Stomach (tissue), 19 donors: ENCODE measurements around the gene KRTAP19-8. TPM values are rescaled to one million over a fixed set of nuclear protein-coding genes. Genes with fewer than 3 reads are reported as not detected.

Experiments
- DNase-seq, 2 donors: peaks; one replicate each; pipeline versions ENCODE4 v3.0.0 to v3.0.0-alpha.2; 2013 to 2019
- H3K27ac ChIP-seq, 5 donors: fragments of 200-600 bp in 4 of 5; sonication (generic) in 4 of 5; one replicate each; pipeline ENCODE4 v1.5.1; 2013 to 2019; ENCODE audit warnings: mild to moderate bottlenecking in 1 of 5, moderate library complexity in 1 of 5
- H3K27me3 ChIP-seq, 3 donors: fragments of 200-600 bp; sonication (generic); one replicate each; pipeline ENCODE4 v1.5.1; 2017 to 2019; ENCODE audit warnings: mixed run types in 1 of 3
- H3K36me3 ChIP-seq, 4 donors: fragments of 200-600 bp; sonication (generic); 1 replicate in 3 of 4; 2 replicates in 1 of 4; pipeline ENCODE4 v1.5.1; 2016 to 2019
- H3K4me1 ChIP-seq, 4 donors: fragments of 200-600 bp; sonication (generic); one replicate each; pipeline ENCODE4 v1.5.1; 2016 to 2019
- H3K4me3 ChIP-seq, 4 donors: fragments of 200-600 bp; sonication (generic) in 3 of 4; one replicate each; pipeline ENCODE4 v1.5.1; 2016 to 2019; ENCODE audit warnings: mild to moderate bottlenecking in 1 of 4
- H3K9me3 ChIP-seq, 4 donors: fragments of 200-600 bp; sonication (generic); one replicate each; pipeline ENCODE4 v1.5.1; 2016 to 2019
- CTCF ChIP-seq, 7 experiments: fragments of 450-650 bp in 4 of 7; fragments of 200-600 bp in 3 of 7; sonication (generic) in 3 of 7; IDR thresholded peaks; one replicate each; pipeline ENCODE4 v1.5.1; 2016 to 2019; ENCODE audit warnings: antibody characterized with exemption in 7 of 7, control low read depth in 2 of 7, mild to moderate bottlenecking in 1 of 7
- EP300 ChIP-seq: sonication (generic); formaldehyde crosslinking; IDR thresholded peaks from one replicate; pipeline ENCODE4 v1.6.1; 2017; ENCODE audit warnings: antibody characterized with exemption
- POLR2A ChIP-seq, 4 donors: fragments of 450-650 bp; IDR thresholded peaks; one replicate each; pipeline ENCODE4 v1.6.1; 2016; ENCODE audit warnings: antibody characterized with exemption in 4 of 4, control low read depth in 2 of 4, mild to moderate bottlenecking in 1 of 4, moderate library complexity in 1 of 4
- POLR2AphosphoS5 ChIP-seq, 3 donors: sonication (generic); formaldehyde crosslinking; IDR thresholded peaks; one replicate each; pipeline ENCODE4 v1.6.1; 2016; ENCODE audit warnings: antibody characterized with exemption in 3 of 3
- WGBS, 5 donors: extraction: QIAGEN DNeasy Blood & Tissue Kit in 3 of 5; methylation state at CpG; one replicate each; pipeline versions ENCODE4 v1.1.5 to v1.1.7; 2013 to 2018; 5-methylcytosine and 5-hydroxymethylcytosine counted together
- intact Hi-C: fragments of 100-400 bp; cut with DNase I; formaldehyde crosslinking; loops from one replicate; pipeline ENCODE4 v1.15.1; 2023; ENCODE audit warnings: low total_unique reads
- long read RNA-seq, 10 donors: transcript quantifications; one replicate each; lab custom pipeline, GENCODE V29; 2026
- polyA plus RNA-seq, 3 donors: library from polyadenylated mRNA; stranded (reverse); fragments of 200-250 nt; gene quantifications; one replicate each; pipeline ENCODE4 v1.2.3, GENCODE V29; 2013
- total RNA-seq, 5 donors: library from RNA; depleted of rRNA; stranded (reverse); fragments of >200 nt; gene quantifications; one replicate each; pipeline versions ENCODE4 v1.1.0 to v1.2.3, GENCODE V29; 2014 to 2016
- donor health status: healthy with polysubstance abuse.
- donor health status: Bipolar disorder and iron deficiency.
- donor health status: healthy.

KRTAP19-8 gene, protein sequence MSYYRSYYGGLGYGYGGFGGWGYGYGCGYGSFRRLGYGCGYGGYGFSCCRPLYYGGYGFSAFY
- total RNA-seq (not detected), polyA plus RNA-seq (not detected)
- long read RNA-seq, donor 1, result 0 reads
- long read RNA-seq, donor 2, result 0 reads
- long read RNA-seq, donor 3, result 0 reads
- long read RNA-seq, donor 4, result 0 reads
- long read RNA-seq, donor 5, result 0 reads
- long read RNA-seq, donor 6, result 0 reads
- long read RNA-seq, donor 7, result 0 reads
- long read RNA-seq, donor 8, result 0 reads
- long read RNA-seq, donor 9, result 0 reads
- long read RNA-seq, donor 10, result 0 reads

DNA sequence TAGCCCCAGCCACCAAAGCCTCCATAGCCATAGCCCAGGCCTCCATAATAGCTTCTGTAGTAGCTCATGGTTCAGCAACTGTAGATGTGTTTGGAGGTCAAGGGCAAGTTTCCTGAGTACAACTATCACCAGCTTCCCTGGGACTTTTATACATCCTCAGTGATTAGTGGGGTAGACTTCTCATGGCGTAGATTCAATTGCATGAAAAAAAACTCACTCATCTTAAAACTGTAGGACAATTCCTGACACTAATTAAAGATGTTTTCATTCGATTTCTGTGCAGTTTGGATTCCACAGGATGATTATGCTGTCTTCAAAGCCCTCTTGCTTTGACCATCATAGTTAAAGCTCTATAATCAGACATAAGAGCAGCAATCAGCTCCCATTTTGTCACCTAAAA is at the start of gene KRTAP19-8:
TSS of gene KRTAP19-8 (minus strand) at position 101 of the 400 bp plus-strand sequence. CDS start at position 68, 33 bp downstream.
- DNase-seq, result no peak
- no peaks in the 10 kb centered on the region for H3K36me3 ChIP-seq
- TF ChIP-seq POLR2A (IDR thresholded peaks at IDR 0.05) (no peak), CTCF (IDR thresholded peaks at IDR 0.05) (no peak), EP300 (no peak), POLR2AphosphoS5 (IDR thresholded peaks at IDR 0.05) (no peak)
- no peak within 1 kb of the TSS for H3K4me3 ChIP-seq
- 20 to 60% (median 47%) methylated on average over 2 of the region's 2 CpGs for WGBS, 5 donors
- intact Hi-C loops, result no loop called here
- H3K4me1 ChIP-seq, result no peaks in the 10 kb centered on the region
- no peaks in the 10 kb centered on the region for H3K27me3 ChIP-seq
- H3K27ac ChIP-seq, result no peak within 1 kb of the TSS
- H3K9me3 ChIP-seq, result no peaks in the 10 kb centered on the region

DNA sequence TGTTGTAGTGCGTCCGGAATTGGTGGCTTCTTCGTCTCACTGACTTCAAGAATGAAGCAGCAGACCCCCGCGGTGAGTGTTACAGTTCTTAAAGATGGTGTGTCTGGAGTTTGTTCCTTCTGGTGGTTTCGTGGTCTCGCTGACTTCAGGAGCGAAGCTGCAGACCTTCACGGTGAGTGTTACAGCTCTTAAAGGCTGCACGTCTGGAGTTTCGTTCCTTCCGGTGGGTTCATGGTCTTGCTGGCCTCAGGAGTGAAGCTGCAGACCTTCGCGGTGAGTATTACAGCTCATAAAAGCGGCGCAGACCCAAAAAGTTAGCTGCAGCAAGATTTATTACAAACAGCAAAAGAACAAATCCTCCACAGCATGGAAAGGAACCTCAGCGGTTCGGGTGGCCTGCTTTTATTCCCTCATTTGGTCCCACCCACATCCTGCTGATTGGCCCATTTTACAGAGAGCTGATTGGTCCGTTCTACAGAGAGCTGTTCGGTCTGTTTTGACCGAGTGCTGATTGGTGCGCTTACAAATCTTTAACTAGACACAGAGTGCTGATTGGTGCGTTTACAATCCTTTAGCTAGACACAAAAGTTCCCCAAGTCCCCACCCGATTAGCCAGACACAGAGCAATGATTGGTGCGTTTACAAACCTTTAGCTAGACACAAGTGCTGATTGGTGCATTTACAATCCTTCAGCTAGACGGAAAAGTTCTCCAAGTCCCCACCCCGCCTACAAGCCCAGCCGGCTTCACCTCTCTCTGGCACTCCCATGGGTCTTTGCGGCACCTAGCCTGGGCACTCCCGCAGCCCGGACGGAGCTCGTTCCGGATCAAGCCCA is 49.6 kb upstream of the KRTAP19-8 start:
- Histone ChIP-seq H3K36me3 (no peaks in the 10 kb centered on the region), H3K4me3 (no peak overlapping the region), H3K27ac (no peak overlapping the region), H3K9me3 (no peaks in the 10 kb centered on the region), H3K4me1 (peaks cover 0 to 7% (median 2%) of the 10 kb centered on the region in 4 donors), H3K27me3 (peaks cover 0 to 12% (median 0%) of the 10 kb centered on the region in 3 donors)
- DNase-seq, result no peak
- intact Hi-C loops, result no loop called here
- TF ChIP-seq CTCF (IDR thresholded peaks at IDR 0.05), result no peak
- no peak for TF ChIP-seq POLR2AphosphoS5 (IDR thresholded peaks at IDR 0.05)
- no peak for TF ChIP-seq POLR2A (IDR thresholded peaks at IDR 0.05)
- no peak for TF ChIP-seq EP300
- WGBS, 5 donors, result 74 to 83% (median 78%) methylated on average over 31 to 34 of the region's 34 CpGs

- Histone ChIP-seq H3K4me1 (peaks cover 0 to 7% (median 2%) of the 10 kb centered on the region in 4 donors), H3K9me3 (no peaks in the 10 kb centered on the region), H3K4me3 (no peak overlapping the region), H3K27me3 (peaks cover 0 to 23% (median 0%) of the 10 kb centered on the region in 3 donors), H3K36me3 (no peaks in the 10 kb centered on the region), H3K27ac (no peak overlapping the region)
- no peak for TF ChIP-seq CTCF (IDR thresholded peaks at IDR 0.05)
- TF ChIP-seq POLR2AphosphoS5 (IDR thresholded peaks at IDR 0.05), result no peak
- TF ChIP-seq EP300, result no peak
- no peak for TF ChIP-seq POLR2A (IDR thresholded peaks at IDR 0.05)
- no peak for DNase-seq
- intact Hi-C loops, result no loop called here
- 67 to 80% (median 75%) methylated on average over 6 of the region's 6 CpGs for WGBS, 5 donors
These were observed 46.4 kb upstream of the KRTAP19-8 start for GRCh38 chr21:31084689-31085088.

- Histone ChIP-seq H3K36me3 (no peaks in the 10 kb centered on the region), H3K27me3 (peaks cover 0 to 11% (median 0%) of the 10 kb centered on the region in 3 donors), H3K4me3 (no peak overlapping the region), H3K27ac (no peak overlapping the region), H3K9me3 (no peaks in the 10 kb centered on the region), H3K4me1 (no peaks in the 10 kb centered on the region)
- 37 to 56% (median 48%) methylated on average over 4 of the region's 4 CpGs for WGBS, 5 donors
- intact Hi-C loops, result loop anchor here (10.0 kb wide), 1 partner anchor 744 kb away; the partner anchor contains the start of gene KRTAP27-1
- TF ChIP-seq POLR2A (IDR thresholded peaks at IDR 0.05) (no peak), EP300 (no peak), POLR2AphosphoS5 (IDR thresholded peaks at IDR 0.05) (no peak), CTCF (IDR thresholded peaks at IDR 0.05) (no peak)
- no peak for DNase-seq
These were observed 40.5 kb upstream of the KRTAP19-8 start for GRCh38 chr21:31078796-31079195.
